WTC11 (cell line): ENCODE measurements around the gene DMWD.

Experiments
- ATF1 ChIP-seq: sonication (generic); formaldehyde crosslinking; IDR thresholded peaks from 2 replicates; pipeline ENCODE4 v1.8.1; 2023; ENCODE audit warnings: mild to moderate bottlenecking, moderate library complexity, missing genetic modification reagents
- ELF4 ChIP-seq: sonication (generic); formaldehyde crosslinking; IDR thresholded peaks from 2 replicates; pipeline ENCODE4 v1.8.1; 2022; ENCODE audit warnings: low read depth, mild to moderate bottlenecking, moderate library complexity, missing genetic modification reagents
- EMX1 ChIP-seq: fragments of 250-450 bp; sonication (Bioruptor Pico); IDR thresholded peaks from 2 replicates; pipeline ENCODE4 v1.8.0; 2021; ENCODE audit warnings: mild to moderate bottlenecking
- NR1H2 ChIP-seq: sonication (generic); formaldehyde crosslinking; IDR thresholded peaks from 2 replicates; pipeline ENCODE4 v1.9.0; 2021; ENCODE audit warnings: mild to moderate bottlenecking, moderate library complexity, missing genetic modification reagents
- SP1 ChIP-seq: sonication (generic); formaldehyde crosslinking; conservative IDR thresholded peaks from 2 replicates; pipeline ENCODE4 v1.8.1; 2022; ENCODE audit warnings: missing genetic modification reagents
- TEAD4 ChIP-seq: sonication (generic); formaldehyde crosslinking; IDR thresholded peaks from 2 replicates; pipeline ENCODE4 v1.8.0; 2022; ENCODE audit warnings: mild to moderate bottlenecking, missing genetic modification reagents
- TF ChIP-seq, protein P1 (sequence below): fragments of 200-600 bp; IDR thresholded peaks from 2 replicates; pipeline ENCODE4 v1.8.0; 2022; ENCODE audit warnings: antibody characterized with exemption
- TF ChIP-seq, protein P2 (sequence below): sonication (generic); formaldehyde crosslinking; IDR thresholded peaks from 2 replicates; pipeline ENCODE4 v1.8.1; 2023; ENCODE audit warnings: mild to moderate bottlenecking, moderate library complexity, missing genetic modification reagents
- TF ChIP-seq, protein P3 (sequence below): sonication (generic); formaldehyde crosslinking; IDR thresholded peaks from 2 replicates; pipeline ENCODE4 v1.8.1; 2022; ENCODE audit warnings: mild to moderate bottlenecking, moderate library complexity, missing genetic modification reagents
- TF ChIP-seq, protein P4 (sequence below): sonication (generic); formaldehyde crosslinking; IDR thresholded peaks from 2 replicates; pipeline ENCODE4 v1.8.0; 2022; ENCODE audit warnings: mild to moderate bottlenecking, missing genetic modification reagents
- TF ChIP-seq, protein P5 (sequence below): sonication (generic); formaldehyde crosslinking; IDR thresholded peaks from 2 replicates; pipeline ENCODE4 v1.8.0; 2022; ENCODE audit warnings: mild to moderate bottlenecking, missing genetic modification reagents
- TF ChIP-seq, protein P6 (sequence below): sonication (generic); formaldehyde crosslinking; IDR thresholded peaks from 2 replicates; pipeline ENCODE4 v1.8.1; 2022; ENCODE audit warnings: low read depth, mild to moderate bottlenecking, moderate library complexity, missing genetic modification reagents, borderline replicate concordance

DNA sequence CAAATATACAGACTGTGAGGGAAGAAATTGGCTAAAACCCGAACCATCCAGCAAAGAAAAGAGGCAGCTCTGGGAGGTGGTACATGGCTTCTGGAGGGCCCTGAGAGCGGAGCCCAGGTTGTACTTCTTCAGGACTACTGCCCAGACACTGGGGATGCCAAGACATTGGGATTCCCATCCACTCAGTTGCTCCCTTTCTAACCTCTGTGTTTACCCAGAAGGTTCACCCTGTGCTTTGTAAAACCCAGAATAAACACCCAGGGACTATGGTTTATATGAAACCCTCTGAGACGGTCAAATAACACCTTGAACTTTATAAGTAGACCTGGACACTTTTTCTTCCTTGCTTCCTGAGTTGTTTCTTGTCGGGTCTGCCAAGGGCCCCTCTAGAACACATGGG lies 49.7 kb downstream of the DMWD start:
- no peak for TF ChIP-seq SP1
- no peak for TF ChIP-seq NR1H2 (CRISPR knock-in tag)
- TF ChIP-seq, protein P1, sequence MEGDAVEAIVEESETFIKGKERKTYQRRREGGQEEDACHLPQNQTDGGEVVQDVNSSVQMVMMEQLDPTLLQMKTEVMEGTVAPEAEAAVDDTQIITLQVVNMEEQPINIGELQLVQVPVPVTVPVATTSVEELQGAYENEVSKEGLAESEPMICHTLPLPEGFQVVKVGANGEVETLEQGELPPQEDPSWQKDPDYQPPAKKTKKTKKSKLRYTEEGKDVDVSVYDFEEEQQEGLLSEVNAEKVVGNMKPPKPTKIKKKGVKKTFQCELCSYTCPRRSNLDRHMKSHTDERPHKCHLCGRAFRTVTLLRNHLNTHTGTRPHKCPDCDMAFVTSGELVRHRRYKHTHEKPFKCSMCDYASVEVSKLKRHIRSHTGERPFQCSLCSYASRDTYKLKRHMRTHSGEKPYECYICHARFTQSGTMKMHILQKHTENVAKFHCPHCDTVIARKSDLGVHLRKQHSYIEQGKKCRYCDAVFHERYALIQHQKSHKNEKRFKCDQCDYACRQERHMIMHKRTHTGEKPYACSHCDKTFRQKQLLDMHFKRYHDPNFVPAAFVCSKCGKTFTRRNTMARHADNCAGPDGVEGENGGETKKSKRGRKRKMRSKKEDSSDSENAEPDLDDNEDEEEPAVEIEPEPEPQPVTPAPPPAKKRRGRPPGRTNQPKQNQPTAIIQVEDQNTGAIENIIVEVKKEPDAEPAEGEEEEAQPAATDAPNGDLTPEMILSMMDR = no peak
- TF ChIP-seq, protein P2, sequence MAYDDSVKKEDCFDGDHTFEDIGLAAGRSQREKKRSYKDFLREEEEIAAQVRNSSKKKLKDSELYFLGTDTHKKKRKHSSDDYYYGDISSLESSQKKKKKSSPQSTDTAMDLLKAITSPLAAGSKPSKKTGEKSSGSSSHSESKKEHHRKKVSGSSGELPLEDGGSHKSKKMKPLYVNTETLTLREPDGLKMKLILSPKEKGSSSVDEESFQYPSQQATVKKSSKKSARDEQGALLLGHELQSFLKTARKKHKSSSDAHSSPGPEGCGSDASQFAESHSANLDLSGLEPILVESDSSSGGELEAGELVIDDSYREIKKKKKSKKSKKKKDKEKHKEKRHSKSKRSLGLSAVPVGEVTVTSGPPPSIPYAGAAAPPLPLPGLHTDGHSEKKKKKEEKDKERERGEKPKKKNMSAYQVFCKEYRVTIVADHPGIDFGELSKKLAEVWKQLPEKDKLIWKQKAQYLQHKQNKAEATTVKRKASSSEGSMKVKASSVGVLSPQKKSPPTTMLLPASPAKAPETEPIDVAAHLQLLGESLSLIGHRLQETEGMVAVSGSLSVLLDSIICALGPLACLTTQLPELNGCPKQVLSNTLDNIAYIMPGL (CRISPR knock-in tag) = no peak
- TF ChIP-seq, protein P3, sequence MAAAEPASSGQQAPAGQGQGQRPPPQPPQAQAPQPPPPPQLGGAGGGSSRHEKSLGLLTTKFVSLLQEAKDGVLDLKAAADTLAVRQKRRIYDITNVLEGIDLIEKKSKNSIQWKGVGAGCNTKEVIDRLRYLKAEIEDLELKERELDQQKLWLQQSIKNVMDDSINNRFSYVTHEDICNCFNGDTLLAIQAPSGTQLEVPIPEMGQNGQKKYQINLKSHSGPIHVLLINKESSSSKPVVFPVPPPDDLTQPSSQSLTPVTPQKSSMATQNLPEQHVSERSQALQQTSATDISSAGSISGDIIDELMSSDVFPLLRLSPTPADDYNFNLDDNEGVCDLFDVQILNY = no peak
- TF ChIP-seq ELF4 (CRISPR knock-in tag) = no peak
- TF ChIP-seq, protein P4, sequence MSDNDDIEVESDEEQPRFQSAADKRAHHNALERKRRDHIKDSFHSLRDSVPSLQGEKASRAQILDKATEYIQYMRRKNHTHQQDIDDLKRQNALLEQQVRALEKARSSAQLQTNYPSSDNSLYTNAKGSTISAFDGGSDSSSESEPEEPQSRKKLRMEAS (CRISPR knock-in tag) = no peak
- TF ChIP-seq, protein P5, sequence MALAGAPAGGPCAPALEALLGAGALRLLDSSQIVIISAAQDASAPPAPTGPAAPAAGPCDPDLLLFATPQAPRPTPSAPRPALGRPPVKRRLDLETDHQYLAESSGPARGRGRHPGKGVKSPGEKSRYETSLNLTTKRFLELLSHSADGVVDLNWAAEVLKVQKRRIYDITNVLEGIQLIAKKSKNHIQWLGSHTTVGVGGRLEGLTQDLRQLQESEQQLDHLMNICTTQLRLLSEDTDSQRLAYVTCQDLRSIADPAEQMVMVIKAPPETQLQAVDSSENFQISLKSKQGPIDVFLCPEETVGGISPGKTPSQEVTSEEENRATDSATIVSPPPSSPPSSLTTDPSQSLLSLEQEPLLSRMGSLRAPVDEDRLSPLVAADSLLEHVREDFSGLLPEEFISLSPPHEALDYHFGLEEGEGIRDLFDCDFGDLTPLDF = no peak
- no peak for TF ChIP-seq EMX1 (CRISPR knock-in tag)
- TF ChIP-seq, protein P6, sequence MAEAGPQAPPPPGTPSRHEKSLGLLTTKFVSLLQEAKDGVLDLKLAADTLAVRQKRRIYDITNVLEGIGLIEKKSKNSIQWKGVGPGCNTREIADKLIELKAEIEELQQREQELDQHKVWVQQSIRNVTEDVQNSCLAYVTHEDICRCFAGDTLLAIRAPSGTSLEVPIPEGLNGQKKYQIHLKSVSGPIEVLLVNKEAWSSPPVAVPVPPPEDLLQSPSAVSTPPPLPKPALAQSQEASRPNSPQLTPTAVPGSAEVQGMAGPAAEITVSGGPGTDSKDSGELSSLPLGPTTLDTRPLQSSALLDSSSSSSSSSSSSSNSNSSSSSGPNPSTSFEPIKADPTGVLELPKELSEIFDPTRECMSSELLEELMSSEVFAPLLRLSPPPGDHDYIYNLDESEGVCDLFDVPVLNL (CRISPR knock-in tag) = no peak
- TF ChIP-seq TEAD4 (CRISPR knock-in tag) = no peak
- TF ChIP-seq ATF1 = no peak
